LNCAP (cell line): ENCODE results near the gene DDX39A.
A peak's percentile ranks its signal among the peaks of the same experiment; 100 is the strongest.

Experiments used
- TF ChIP-seq, protein P1 (sequence below): fragments of 450-650 bp; IDR thresholded peaks from 2 replicates; pipeline ENCODE4 v1.5.1; 2017; ENCODE audit warnings: mild to moderate bottlenecking

The DDX39A gene

DNA sequence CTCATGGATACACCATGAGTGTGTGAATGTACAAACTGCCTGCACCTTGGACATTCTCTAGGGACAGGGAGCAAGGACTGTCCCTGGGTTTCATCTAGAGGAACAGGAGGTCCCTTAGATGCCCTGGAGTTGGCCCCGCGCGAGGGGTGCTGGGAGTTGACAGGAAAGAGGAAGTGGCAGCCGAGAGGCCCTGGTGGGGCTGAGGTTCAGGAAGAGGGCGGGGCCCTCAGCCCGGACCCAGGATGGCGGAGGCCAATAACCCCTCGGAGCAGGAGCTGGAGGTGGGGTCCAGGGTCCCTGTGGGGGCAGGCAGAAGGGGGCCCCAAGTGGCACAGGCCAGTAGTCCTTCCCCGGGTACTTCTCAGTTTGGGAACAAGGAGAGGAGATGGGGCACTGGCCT, 20.9 kb upstream of the DDX39A start:
- TF ChIP-seq, protein P1, sequence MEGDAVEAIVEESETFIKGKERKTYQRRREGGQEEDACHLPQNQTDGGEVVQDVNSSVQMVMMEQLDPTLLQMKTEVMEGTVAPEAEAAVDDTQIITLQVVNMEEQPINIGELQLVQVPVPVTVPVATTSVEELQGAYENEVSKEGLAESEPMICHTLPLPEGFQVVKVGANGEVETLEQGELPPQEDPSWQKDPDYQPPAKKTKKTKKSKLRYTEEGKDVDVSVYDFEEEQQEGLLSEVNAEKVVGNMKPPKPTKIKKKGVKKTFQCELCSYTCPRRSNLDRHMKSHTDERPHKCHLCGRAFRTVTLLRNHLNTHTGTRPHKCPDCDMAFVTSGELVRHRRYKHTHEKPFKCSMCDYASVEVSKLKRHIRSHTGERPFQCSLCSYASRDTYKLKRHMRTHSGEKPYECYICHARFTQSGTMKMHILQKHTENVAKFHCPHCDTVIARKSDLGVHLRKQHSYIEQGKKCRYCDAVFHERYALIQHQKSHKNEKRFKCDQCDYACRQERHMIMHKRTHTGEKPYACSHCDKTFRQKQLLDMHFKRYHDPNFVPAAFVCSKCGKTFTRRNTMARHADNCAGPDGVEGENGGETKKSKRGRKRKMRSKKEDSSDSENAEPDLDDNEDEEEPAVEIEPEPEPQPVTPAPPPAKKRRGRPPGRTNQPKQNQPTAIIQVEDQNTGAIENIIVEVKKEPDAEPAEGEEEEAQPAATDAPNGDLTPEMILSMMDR, result no peak

DNA sequence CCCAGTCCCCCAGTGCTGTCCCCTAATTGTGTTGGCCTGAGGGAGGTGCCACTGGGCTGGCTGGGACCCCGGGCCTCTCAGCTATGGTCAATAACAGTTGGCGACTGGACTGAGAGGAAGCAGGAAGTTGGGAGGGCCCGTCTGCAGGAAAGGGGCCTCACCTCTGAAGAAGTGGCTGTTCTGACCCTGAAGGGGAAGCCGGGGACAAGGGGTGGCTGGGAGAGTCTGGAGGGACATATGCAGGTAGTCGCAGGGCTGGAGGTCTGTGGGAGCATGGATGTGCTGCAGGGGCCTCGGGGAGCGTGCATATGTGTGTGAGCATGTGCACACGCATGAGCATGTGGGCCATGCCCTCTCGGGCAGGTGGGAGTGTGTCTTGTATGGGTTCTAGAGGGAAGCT, 19.9 kb upstream of the DDX39A start:
- TF ChIP-seq, protein P1, result no peak

DNA sequence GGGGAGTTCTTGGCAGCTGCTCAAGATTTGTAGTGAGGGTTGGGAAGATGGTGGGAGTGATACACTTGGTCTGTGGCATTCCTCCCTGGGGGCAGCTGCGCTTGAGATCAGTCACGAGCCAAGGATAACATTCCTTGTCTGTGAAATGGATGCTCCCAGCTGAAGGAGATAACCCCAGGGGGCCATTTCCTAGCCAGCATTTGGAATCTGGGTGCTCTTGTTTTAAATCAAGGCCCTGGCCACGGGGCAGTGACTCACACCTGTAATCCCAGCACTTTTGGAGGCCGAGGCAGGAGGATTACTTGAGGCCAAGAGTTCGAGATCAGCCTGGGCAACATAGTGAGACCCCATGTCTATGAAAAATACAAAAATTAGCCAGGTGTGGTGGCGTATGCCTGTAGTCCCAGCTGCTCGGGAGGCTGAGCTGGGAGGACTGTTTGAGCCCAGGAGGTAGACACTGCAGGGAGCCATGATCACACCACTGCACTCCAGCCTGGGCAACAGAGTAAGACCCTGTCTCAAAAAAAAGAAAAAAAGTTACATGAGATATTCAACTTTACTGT, 18.5 kb upstream of the DDX39A start:
- TF ChIP-seq, protein P1, result no peak

DNA sequence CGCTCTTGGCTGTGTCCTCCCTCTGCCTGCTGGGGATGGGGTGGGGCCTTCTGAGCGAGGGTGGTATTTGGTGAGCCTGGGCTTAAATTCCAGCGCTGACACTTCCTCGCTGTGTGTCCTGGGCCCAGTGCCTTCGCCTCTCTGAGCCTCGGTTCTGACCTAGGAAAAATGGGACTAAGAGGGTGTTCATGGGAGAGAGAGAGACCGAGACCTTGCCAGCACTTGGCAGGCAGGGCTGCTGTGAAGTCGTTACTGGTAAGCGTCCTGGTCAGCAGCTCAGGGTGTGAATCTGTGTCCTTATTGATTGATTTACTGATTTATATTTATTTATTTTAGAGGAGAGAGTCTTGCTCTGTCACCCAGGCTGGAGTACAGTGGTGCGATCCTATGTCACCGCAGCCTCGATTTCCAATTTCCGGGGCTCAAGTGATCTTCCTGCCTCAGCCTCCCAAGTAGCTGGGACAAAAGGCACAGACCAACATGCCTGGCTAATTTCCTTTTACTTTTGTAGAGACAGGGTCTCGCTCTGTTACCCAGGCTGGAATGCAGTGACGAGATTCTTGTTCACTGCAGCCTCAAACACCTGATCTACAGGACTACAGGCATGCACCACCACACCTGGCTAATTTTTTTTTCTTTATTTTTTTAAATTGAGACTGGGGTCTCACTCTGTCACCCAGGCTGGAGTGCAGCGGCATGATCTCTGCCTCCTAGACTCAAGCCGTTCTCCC, 16.3 kb upstream of the DDX39A start:
- TF ChIP-seq, protein P1, result no peak

DNA sequence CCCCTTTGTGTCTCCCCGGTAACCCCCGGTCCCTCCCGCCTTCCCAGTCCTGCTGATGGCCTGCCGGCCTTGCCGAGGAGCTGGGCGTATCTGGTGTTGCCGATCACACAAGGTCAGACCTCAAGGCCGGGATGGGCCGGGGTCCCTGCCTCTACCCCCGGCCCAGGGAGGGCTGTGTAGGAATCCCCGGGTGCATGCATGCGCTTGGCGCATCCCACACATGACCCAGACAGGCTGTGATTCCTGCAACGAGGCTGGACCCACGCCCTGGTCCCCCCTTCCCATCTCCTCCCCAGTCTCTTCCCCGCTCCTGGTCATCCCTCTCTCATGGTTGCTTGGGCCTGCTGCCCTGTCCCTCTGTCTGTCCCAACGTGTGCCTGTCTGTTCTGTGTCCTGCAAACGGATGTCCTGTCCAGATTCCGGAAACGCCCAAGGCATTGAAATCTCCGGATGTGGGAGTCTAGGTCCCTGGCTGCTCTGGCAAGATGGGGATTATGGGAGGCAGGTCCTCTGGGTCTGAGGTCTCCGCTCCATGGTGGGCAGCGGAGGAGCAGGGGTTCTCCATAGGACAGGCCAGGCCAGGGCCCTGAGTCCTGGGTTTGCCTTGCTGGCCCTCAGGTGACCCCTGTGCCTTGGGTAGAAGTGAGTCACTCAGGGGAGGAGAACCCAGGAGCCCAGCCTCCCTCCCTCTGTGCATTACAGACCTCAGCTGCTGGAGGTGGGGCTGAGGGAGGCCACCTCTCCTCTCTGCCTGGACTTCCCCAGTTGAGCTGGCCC, 15.6 kb upstream of the DDX39A start:
- TF ChIP-seq, protein P1, result no peak

DNA sequence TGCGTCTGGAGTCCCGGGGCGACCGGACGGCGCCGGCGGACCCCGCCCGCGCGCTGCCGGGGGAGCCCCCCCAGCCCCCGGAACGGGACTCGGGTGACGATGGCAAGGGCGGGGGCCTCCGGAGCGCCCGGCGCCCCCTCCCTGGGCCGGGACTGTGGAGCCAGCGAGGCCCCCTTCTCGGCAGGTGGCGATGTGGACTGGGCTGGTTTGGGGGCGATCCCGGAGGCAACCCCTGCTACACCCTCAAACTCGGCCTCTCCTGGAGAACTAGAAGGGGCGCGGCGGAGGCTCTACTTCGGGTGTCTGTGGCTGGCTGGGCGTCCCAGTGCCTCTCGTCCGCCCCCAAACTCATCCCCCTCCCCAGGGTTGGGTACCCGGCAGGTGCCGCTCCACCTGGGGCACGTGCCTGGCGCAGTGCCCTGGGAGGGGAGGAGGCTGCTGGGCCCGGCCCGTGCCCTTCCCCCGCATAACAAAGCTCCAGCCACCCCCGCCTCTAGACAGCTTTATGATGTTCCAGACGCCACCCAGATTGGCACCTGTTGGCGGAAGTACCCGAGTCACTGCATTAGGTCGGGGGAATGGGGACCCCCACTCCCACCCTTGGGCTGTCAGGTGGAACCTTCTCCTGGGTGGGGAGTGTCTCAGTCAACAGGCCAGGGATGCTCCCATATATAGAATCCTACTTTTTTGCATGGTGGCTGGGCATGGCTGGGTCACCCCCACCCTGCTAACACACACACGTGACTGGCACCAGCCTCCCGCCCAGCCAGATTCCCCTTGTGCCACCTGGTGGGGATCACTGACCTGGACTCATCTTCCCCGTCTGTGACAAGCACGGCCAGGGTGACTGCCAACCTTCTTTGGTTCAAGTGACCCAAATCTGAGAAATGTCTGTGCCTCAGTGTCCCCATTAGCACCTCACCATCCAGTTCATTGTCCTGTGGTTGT, 14.7 kb upstream of the DDX39A start:
- TF ChIP-seq, protein P1, result 0 out of 2 replicates have a peak, but pooled peaks have one; percentile 17
